ENCODE measurements around the gene TBC1D14.

GRCh38 chr4:6926681-6927478, 17.3 kb downstream of the TBC1D14 start:
- TF ChIP-seq SIN3A (IDR thresholded peaks at IDR 0.05; ENCODE audit: borderline replicate concordance, insufficient read depth, low read length) (no peak), POLR2AphosphoS5 (IDR thresholded peaks at IDR 0.05; ENCODE audit: low read depth, low read length) (no peak), REST (IDR thresholded peaks at IDR 0.05; ENCODE audit: insufficient read depth in 1 of 2, low read depth in 2 of 2, low read length in 2 of 2) (no peak), TAF1 (IDR thresholded peaks at IDR 0.05; ENCODE audit: borderline replicate concordance, insufficient read depth, low read length) (no peak), FOXP2 (optimal IDR thresholded peaks at IDR 0.05; ENCODE audit: borderline replicate concordance, extremely low read depth, extremely low read length, insufficient read depth) (no peak)

All from PFSK-1 (cell line).